Heart left ventricle (tissue), 13 donors: Measurements from ENCODE around the gene USP48.

ENCODE experiments used
- CTCF ChIP-seq, 12 donors: fragments of 200-600 bp; sonication (generic) in 4 of 12; IDR thresholded peaks; one replicate each; pipeline versions ENCODE4 v1.5.0 to v1.8.0; 2018 to 2022; ENCODE audit warnings: antibody characterized with exemption in 12 of 12, mild to moderate bottlenecking in 5 of 12
- POLR2A ChIP-seq, 2 donors: fragments of 450-650 bp; IDR thresholded peaks; one replicate each; pipeline ENCODE4 v1.6.1; 2017; ENCODE audit warnings: antibody characterized with exemption in 2 of 2, mild to moderate bottlenecking in 2 of 2, moderate library complexity in 2 of 2
- donor health status: ischemic (EF 13 %, LVEDD 7.1; RV severe dilation, severe dysfunction).
- donor health status: DM: no; HTN: yes; CAD: no.
- donor health status: DM: no; HTN: no; CAD: no.
- donor health status: ischemic (EF 25% LVEDD 6.9; RV normal size, moderate dysfunction).
- donor health status: ischemic (EF 25% LVEDD 5.7; RV mildly dilated, moderate dysfunction).
- donor health status: ischemic (EF 35%, LVEDD 5.7; RV mildly dilated, moderate dysfunction).
- donor health status: nonischemic (EF 11% LVEDD 7.7; RV severe dilation, severe dysfunction).
- donor health status: DM: yes; HTN: yes; CAD: no.
- donor health status: PGD.
- donor health status: ischemic (EF 29% LVEDD 5.4; RV normal size, mild dysfunction).
- donor health status: nonischemic (EF 23%, LVEDD 6.1; RV moderate dilation, normal function).

GRCh38 chr1:21824926-21825325 is 42.0 kb upstream of the USP48 start:
- no peak for TF ChIP-seq CTCF (IDR thresholded peaks at IDR 0.05)
- TF ChIP-seq POLR2A (IDR thresholded peaks at IDR 0.05) = no peak
